ENCODE measurements around the gene MTM1.

- TF ChIP-seq CTCF (IDR thresholded peaks at IDR 0.05) (no peak), EZH2 (IDR thresholded peaks at IDR 0.05; ENCODE audit: borderline replicate concordance, insufficient read depth, low read depth, low read length, poor library complexity, severe bottlenecking) (no peak)
Observed at GRCh38 chrX:150546711-150547153, 21.7 kb upstream of the MTM1 start.

Data from B cell (primary cell).